ENCODE data around the gene NCK2.

DNA sequence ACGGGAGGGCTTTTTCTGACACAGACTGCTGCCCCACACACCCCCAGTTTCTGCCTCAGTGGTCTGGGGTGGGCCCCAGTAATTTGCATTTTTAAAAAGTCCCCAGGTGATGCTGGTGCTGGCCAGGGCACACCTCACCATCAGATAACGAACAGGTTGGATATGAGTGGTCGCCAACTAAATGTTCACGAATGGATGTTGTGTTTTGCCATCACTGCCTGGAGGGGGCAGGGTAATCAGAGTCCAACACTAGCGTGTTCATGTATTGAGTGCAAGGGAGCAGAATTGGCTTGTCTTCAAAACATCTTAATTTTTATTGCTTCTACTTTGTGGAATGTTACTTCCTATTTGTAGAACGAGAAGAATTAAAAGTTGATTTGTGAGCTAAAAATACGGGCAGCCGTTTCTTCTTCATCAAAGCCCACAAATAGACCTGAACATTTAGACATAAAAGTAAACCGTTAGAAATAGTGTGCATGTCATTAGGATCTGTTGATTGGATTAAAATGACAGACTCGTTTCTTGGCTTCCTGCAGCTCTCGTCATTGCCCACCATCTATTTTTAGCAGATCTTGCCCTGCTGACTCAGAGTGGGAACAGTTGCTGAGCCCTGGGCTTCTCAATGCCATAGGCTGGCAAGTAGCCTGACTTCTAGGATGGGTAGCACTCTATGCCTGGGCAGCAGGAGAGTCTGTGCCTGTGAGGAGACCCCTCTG is 45.2 kb downstream of the NCK2 start:
- TF ChIP-seq CTCF (conservative IDR thresholded peaks at IDR 0.05; ENCODE audit: low read depth, low read length) (peak; percentile 45), EZH2 (IDR thresholded peaks at IDR 0.05; ENCODE audit: borderline replicate concordance, low read depth, low read length, poor library complexity, severe bottlenecking) (no peak)

Data from A673 (cell line).